GM12865 (cell line): ENCODE measurements around the gene HRAS.
A peak's percentile ranks its signal among the peaks of the same experiment; 100 is the strongest.

Experiments used
- DNase-seq: peaks from one replicate; pipeline ENCODE4 v3.0.0; 2010; ENCODE audit warnings: low read depth
- H3K4me3 ChIP-seq: 2 replicates; pipeline ENCODE4 v1.5.1; 2011; ENCODE audit warnings: mild to moderate bottlenecking, low read depth, low read length, control low read depth
- TF ChIP-seq, protein P1 (sequence below): IDR thresholded peaks from 2 replicates; pipeline ENCODE4 v1.5.1; 2011; ENCODE audit warnings: low read length, control low read depth, low read depth, inconsistent platforms; ENCODE audit not compliant: insufficient read depth; ENCODE audit errors: missing control alignments

The HRAS gene

DNA sequence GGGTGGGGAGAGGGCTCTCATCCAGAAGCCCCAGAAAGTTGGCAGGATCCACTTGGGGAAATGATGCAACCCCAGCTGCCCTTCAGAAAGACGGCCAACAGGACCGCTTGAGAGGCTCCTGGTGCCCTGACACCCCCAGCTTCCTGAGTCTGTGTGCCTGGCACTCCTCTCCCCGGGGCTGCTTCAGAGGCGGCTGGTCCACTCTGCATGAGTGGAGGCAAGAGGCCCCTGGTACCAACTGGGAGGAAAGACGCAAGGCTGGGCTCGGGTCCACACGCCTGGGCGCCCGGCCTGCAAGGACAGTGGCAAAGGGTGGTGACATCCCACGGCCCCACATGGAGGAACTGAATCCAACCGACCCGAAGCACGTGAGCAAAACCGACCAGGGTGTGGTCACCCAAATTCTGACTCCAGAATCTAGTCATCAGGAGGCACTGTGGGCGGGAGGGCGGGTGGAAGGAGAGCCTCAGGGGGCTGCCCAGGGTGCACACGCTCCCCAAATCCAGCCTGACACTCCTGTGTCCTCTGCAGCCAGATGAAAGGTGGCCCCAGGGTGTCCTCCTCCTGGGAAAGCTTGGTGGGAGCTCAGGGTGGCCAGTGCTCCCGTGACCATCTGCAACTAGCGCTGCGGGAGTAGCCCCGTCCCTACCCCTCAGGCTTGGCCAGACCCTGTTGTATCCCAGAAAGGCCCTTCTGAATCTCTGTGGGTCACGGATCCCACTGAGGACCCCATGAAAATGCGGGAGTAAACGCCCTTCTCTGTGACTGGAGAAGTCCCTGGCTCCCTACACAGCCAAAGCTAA is 32.0 kb downstream of the HRAS start:
- peak overlapping the region; percentile 90 for H3K4me3 ChIP-seq
- TF ChIP-seq, protein P1, sequence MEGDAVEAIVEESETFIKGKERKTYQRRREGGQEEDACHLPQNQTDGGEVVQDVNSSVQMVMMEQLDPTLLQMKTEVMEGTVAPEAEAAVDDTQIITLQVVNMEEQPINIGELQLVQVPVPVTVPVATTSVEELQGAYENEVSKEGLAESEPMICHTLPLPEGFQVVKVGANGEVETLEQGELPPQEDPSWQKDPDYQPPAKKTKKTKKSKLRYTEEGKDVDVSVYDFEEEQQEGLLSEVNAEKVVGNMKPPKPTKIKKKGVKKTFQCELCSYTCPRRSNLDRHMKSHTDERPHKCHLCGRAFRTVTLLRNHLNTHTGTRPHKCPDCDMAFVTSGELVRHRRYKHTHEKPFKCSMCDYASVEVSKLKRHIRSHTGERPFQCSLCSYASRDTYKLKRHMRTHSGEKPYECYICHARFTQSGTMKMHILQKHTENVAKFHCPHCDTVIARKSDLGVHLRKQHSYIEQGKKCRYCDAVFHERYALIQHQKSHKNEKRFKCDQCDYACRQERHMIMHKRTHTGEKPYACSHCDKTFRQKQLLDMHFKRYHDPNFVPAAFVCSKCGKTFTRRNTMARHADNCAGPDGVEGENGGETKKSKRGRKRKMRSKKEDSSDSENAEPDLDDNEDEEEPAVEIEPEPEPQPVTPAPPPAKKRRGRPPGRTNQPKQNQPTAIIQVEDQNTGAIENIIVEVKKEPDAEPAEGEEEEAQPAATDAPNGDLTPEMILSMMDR = no peak
- DNase-seq = peak; percentile 81

DNA sequence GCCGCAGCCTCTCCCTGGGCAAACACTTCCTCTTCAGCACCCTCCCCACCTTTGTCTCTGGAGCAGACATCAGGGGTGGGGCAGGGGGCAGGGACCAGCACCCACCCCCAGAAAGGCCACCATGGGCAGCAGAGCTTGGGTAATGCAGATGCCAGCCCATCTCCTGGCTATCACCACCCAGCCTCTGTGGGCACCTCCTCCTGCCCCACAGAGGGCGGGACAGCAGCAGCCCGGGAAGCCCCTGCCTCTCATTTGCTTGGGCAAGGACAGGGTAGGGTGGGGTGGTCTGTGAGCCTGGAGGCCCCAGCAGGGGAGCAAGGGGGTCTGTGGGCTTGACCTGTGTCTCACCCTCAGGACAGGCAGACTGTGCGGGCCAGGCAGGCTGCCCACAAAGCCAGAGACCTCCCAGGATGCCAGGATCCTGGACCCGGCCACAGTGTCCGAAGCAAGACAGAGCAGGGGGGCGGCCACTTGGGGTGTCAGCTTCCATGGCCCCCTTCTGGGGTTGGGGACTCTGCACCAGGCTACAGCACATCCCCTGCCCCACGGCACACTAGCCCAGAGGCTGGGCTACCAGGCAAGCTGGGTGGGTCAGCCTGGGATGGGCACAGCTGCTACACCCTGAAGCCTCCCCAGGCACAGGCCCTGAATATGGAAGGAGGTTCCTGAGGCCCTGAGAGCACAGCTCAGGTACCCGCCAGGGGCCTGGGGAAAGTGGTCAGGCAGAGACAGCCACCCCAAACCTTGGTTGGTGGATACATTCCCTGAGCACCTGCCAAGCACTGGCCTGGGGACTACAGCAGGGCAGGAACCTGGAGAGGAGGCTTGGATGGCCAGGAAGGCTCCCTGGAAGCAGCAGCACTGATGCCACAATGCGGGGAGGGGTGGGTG is 32.8 kb downstream of the HRAS start:
- no peak overlapping the region for H3K4me3 ChIP-seq
- TF ChIP-seq, protein P1 = no peak
- DNase-seq = no peak

DNA sequence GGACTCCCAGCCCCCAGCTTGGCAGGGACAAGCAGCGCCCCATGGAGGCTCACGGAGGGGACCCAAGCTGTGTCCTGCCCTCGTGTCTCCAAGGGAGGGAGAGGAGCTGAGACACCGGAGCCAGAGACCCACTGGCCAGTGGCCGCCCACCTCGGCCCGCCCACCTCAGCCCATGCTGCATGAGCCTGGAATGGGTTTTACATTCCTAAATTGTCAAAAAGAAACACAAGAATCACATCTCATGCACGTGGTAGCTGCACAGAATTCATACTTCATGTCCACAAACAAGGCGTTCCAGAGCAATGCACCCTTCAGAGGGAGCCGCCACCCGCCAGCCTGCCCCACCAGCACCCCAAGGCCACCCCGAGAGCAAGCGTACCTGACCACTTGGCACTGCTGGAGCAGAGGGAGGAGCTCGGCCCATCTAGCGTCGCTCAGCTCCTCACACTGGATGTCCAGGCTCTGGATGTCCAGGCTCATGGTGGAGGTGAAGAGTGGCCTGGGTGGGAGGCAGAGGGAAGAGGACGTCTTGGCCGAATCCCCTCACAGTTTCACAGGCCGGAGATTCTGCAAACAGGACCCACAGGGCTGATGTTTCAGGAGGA is 33.6 kb downstream of the HRAS start:
- TF ChIP-seq, protein P1 = no peak
- H3K4me3 ChIP-seq = no peak overlapping the region
- no peak for DNase-seq

DNA sequence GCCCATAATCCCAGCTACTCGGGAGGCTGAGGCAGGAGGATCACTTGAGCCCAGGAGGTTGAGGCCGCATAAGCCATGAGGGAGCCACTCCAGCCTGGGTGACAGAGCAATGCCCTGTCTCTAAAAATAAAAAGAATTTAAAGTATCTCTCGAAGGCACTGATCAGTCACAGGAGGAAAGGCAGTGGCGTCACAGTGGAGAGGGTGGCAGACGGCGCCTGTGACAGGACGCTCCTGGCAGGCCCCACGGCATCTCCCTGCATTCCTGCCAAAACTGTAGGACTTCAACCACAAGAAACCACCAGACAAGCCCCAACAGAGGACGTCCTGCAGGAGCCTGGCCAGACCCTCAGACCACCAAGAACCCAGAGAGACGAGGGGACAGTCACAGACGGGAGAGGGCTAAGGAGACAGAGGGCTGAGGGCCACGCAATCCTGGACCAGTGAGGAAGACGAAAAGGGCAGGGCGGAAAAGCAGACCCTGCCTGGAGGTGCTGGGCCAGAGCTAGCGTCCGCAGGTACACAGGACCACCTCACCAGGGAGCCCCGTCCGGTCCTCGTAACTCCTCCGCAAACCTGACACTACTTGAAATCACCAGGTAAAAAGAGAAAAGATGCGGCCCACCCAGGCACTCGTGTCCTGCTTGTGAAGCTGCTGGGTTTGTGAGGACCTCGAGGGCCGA is 34.2 kb downstream of the HRAS start:
- no peak overlapping the region for H3K4me3 ChIP-seq
- no peak for DNase-seq
- TF ChIP-seq, protein P1 = no peak

DNA sequence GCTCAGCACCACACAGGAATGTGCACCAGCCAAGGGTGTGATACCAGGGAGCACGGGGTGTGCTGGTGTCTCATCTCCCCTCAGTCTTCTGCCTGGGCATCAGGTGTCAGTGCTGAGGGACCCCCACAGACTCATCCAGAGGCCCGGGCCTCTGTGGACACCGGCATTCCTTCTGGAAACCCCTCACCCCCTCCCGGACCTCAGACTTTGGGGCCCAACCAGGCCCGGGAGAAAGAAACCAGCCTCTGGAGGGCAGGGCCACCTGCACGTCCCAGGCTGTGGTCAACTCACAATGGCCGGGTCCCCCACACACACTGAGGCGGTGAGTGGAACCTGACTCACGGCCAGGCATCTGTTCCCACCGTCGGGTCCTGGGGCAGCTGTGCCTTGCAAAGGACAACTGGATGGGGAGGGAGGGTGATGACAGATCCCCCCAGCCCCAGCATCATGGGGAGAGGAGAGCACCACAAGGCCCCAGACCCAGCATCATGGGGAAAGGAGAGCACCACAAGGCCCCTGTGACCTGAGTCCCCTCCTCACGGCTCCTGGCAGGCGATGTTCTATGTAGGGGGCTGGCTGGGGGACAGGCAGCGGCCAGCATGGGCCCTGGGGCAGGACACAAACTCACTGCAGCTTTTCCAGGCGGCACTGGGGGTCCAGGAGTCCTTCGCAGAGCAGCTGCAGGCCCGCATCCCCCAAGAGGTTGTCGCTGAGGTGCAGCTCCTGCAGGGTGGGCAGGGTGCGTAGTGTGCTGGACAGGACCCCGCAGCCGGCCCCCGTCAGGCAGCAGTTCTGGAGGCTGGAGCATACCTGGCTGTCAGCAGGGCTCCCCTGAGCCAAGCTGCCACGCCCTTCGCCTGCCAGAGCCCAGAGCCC is 35.9 kb downstream of the HRAS start:
- no peak for DNase-seq
- TF ChIP-seq, protein P1 = no peak
- H3K4me3 ChIP-seq = no peak overlapping the region
